HG02623 (cell line): Measurements from ENCODE around the gene ZNF493.

Experiments used
- ATAC-seq: cut with Tn5 transposase; IDR thresholded peaks from one replicate; pipeline ENCODE4 v1.9.1; 2021; ENCODE audit warnings: moderate library complexity; ENCODE audit not compliant: unreplicated experiment

The ZNF493 gene

DNA sequence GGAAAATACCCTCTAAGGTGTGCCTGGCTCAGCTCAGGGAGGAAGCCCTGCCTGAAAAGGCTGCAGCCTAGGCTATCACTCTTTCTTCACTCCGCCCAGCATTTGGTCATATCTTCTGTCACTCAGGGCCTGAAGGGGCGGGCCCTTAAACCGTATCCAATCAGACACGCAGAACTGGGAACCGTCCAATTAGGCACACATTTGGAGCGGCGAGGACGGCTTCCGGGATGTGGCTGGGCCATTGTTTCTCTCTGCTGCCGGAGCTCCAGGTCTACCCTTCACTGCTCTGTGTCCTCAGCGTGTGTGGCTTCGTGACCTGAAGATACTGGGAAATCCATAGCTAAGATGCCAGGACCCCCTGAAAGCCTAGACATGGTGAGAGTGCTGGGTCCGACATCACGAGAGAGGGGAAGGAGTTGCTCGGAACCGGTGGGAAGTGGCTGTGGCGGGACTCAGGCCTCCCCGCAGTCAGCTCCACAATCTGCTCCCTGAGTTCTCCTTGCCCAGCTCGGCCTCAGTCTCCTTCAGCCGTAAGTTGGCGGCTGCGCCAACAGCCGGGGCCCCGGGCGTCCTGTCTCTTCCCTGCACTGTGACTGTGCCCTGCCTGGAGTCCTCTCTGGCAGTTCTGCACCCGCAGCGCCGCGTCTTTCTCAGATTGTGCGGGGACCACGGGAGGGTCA, at the start of gene ZNF493:
Gene ZNF493, plus strand, starts transcription at position 241 of the 680 bp plus-strand sequence. Its CDS starts 105 bp downstream, at position 346.
- peak; percentile 100 for ATAC-seq

- no peak for ATAC-seq
Measured at GRCh38 chr19:21352830-21353229, 44.1 kb upstream of the ZNF493 start.

DNA sequence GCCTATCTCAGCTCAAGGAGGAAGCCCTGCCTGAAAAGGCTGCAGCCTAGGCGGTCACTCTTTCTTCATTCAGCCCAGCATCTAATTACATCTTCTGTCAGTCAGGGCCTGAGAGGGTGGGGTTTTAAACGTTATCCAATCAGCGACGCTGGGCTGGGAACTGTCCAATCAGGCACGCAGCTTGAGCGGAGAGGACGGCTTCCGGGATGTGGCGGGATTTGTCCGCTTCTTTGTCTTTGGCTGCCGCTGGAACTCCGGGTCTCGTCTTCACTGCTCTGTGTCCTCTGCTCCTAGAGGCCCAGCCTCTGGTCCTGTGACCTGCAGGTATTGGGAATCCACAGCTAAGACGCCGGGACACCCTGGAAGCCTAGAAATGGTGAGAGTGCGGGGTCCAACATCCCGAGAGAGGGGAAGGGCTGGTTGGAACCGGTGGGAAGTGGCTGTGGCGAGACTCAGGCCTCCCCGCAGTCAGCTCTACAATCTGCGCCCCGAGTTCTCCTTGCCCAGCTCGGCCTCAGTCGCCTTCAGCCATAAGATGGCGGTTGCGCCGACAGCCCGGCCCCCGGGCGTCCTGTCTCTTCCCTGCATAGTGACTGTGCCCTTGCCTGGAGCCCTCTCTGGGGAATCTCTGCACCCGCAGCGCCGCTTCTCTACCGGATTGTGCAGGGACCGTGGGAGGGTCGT, 38.0 kb upstream of the ZNF493 start, which contains the start of gene ZNF738:
Gene ZNF738, plus strand, starts transcription at position 233 of the 684 bp plus-strand sequence. Its CDS starts 141 bp downstream, at position 374.
- peak; percentile 94 for ATAC-seq

GRCh38 chr19:21362291-21362690, 34.6 kb upstream of the ZNF493 start:
- no peak for ATAC-seq

GRCh38 chr19:21383980-21384582, 12.9 kb upstream of the ZNF493 start:
- no peak for ATAC-seq

DNA sequence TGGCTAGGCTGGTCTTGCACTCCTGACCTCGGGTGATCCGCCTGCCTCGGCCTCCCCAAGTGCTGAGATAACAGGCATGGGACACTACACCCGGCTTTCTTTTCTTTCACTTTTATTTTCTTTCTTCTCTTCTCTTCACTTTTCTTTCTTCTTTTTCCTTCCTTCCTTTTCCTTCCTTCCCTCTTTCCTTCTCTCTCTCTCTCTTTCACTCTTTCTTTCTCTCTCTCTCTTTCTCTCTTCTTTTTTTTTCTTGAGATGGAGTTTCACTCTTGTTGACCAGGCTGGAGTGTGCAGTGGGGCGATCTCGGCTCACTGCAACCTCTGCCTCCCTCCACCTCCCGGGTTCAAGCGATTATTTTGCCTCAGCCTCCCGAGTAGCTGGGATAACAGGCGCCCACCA, 812 bp upstream of the ZNF493 start:
- ATAC-seq: no peak

GRCh38 chr19:21398851-21399250, 1.9 kb downstream of the ZNF493 start:
- ATAC-seq: no peak

GRCh38 chr19:21402303-21402985, 5.5 kb downstream of the ZNF493 start:
- ATAC-seq: no peak

- no peak for ATAC-seq
Measured at GRCh38 chr19:21410166-21410565, 13.2 kb downstream of the ZNF493 start.

GRCh38 chr19:21422244-21422643, 25.3 kb downstream of the ZNF493 start:
- no peak for ATAC-seq

- ATAC-seq: no peak
Measured at GRCh38 chr19:21423057-21424041, 26.4 kb downstream of the ZNF493 start.

GRCh38 chr19:21430675-21431074, 33.7 kb downstream of the ZNF493 start:
- ATAC-seq: no peak

GRCh38 chr19:21432590-21432989, 35.7 kb downstream of the ZNF493 start:
- no peak for ATAC-seq

DNA sequence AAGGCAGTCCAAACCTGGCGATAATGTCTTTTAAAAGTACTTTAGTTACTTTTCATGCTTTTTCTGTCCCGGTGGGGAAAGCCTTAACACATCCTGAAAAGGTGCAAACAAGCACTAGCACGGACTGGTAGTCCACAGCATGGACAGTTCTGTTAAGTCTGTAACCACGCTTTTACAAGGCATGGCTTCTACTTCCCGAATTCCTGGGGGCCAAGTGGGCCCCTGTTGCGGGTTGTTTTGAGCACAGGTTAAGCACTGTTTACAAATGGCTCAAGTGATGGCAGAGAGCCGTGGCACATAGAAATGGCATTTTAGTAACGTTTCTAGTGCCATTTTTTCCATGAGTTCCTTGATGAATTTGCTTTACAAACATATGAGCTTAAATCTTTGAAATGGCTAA, 37.6 kb downstream of the ZNF493 start:
- ATAC-seq: no peak

- ATAC-seq: no peak
Measured at GRCh38 chr19:21434967-21435544, 38.1 kb downstream of the ZNF493 start.

DNA sequence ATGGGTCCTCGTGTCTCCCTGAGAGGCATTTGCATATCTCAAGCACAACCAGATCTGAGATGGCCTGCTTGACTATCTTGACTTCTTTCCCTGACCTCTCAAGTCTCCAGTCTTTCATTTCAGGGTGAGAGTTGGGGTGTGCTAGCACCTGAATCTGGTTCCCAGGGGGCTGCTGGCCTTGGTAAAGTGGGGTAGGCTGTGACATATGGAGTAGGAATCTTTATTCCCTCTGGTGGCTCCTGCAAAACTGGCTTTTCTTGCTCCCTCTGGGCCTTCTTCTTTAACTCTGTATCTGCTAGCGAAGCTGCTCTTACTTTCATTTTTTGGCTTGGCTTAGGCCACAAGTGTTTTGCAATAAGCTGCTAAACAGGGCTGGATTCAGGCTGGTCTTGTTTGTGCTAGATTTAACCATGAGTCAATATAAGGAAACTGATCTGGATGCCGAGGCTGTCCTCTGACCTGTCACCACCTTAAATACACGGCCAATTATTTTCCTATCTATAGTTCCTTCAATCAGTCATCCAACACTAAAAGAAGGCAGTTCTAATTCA, 42.3 kb downstream of the ZNF493 start:
- ATAC-seq: no peak

DNA sequence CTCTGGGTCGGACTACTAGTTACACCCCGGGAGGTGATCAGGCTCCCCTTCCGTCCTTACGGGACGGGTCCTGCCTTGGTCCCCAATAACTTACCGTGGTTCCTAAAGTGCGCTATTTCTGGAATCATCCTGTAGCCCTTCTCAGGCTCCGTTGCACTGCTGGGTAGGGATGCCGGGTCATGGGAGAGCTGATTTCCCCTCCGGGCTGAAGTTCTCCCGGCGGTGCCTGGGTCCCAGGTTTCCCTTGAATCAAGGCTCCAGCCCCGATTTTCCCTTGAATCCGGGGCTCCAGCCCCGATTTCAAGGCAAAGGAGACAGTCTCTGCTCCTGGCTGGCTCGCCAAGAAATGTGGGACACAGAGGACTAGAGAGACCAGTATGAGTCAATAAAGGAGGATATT, 43.4 kb downstream of the ZNF493 start:
- ATAC-seq: no peak

DNA sequence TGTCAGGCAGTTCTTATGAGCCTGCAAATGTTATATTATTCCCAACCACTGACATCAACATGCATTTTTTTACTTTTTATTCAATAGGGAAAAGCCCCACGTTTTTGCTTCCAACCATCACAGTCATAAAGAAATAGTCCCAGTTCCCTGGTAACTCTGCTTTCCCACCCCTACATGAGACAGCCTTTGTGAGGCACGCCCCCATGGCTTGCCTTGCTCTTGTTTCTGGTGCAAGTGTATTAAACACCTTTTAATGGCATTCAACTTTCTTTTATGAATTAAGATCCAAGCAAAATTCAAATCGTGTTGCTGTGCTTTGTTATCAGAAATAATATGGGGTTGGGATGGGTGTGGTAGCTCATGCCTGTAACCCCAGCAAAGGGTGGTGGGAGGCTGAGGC, 54.3 kb downstream of the ZNF493 start:
- ATAC-seq: no peak

DNA sequence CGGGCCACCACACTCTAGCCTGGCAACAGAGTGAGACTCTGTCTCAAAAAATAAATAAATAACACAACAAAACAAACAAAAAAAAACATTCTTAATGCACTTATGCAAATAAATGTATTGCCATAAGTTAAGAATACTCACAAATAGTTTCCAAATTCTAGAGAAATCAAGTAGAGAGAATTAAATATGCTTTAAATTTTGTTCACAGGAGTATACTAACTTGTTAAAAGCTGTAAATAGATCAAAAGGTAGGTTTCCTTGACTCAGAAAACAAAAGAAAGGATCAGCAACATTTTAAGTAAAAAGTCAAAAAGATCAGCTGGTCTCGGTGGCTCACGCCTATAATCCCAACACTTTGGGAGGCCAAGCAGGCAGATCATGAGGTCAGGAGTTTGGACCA, 58.0 kb downstream of the ZNF493 start:
- ATAC-seq: no peak

GRCh38 chr19:21460686-21461085, 63.8 kb downstream of the ZNF493 start:
- no peak for ATAC-seq
